ENCODE measurements around the gene PARD3.
A peak's percentile ranks its signal among the peaks of the same experiment; 100 is the strongest.

PARD3 gene

DNA sequence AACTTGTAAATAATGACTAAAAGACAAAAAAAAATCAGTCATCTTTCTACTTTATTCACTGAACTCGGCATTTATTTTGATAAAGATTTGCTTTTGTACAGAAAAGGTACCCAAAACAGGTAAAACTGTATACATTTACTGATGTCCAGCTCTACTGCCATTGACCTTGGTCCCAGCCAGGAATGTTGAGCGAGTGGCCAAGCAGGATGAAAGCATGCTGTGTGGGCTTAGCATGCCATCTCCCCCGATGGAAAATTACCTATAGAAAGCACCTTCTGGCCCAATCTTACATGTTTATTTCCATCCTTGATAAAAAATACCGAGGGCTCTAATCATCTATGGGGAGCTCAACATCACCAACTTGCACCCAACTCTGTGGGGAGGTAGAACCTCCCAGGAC is 6.8 kb downstream of the PARD3 start:
- Histone ChIP-seq H3K9ac (ENCODE audit: low read depth, low read length, poor library complexity, severe bottlenecking) (peak overlapping the region; percentile 29), H3K36me3 (ENCODE audit: insufficient read depth, low read length) (no peaks in the 10 kb centered on the region), H3K9me2 (replicated peaks; ENCODE audit: low read depth, low read length) (no peaks in the 10 kb centered on the region), H4K20me1 (ENCODE audit: insufficient read depth, low read length, poor library complexity, severe bottlenecking) (peaks cover 64% of the 10 kb centered on the region), H3K4me2 (ENCODE audit: low read depth, low read length, poor library complexity, severe bottlenecking) (peak overlapping the region; percentile 99), H3K4me1 (ENCODE audit: insufficient read depth, low read length, poor library complexity, severe bottlenecking) (peaks cover 62% of the 10 kb centered on the region), H3K27me3 (ENCODE audit: insufficient read depth, low read length, poor library complexity, severe bottlenecking) (no peaks in the 10 kb centered on the region), H3K9me3 (ENCODE audit: insufficient read depth, low read depth, low read length) (no peaks in the 10 kb centered on the region), H3K79me2 (ENCODE audit: insufficient read depth, low read length) (peaks cover 87% of the 10 kb centered on the region), H3K4me3 (ENCODE audit: low read length, poor library complexity, severe bottlenecking) (no peak overlapping the region), H2AFZ (ENCODE audit: low read length) (no peak overlapping the region), H3F3A (ENCODE audit: low read depth) (no peaks in the 10 kb centered on the region)
- TF ChIP-seq EZH2phosphoT487 (IDR thresholded peaks at IDR 0.05; ENCODE audit: borderline replicate concordance) (no peak), CTCF (conservative IDR thresholded peaks at IDR 0.05; ENCODE audit: low read length) (no peak)

GRCh38 chr10:34804306-34804705 is 10.8 kb downstream of the PARD3 start:
- H3K4me3 ChIP-seq (ENCODE audit: low read length, poor library complexity, severe bottlenecking) = no peak overlapping the region
- no peaks in the 10 kb centered on the region for H3K9me3 ChIP-seq (ENCODE audit: insufficient read depth, low read depth, low read length)
- H4K20me1 ChIP-seq (ENCODE audit: insufficient read depth, low read length, poor library complexity, severe bottlenecking) = peaks cover 37% of the 10 kb centered on the region
- H3K36me3 ChIP-seq (ENCODE audit: insufficient read depth, low read length) = peaks cover 3% of the 10 kb centered on the region; the same call in 1 of the 2 replicates
- no peak overlapping the region for H2AFZ ChIP-seq (ENCODE audit: low read length)
- no peaks in the 10 kb centered on the region for H3K27me3 ChIP-seq (ENCODE audit: insufficient read depth, low read length, poor library complexity, severe bottlenecking)
- no peak overlapping the region for H3K4me2 ChIP-seq (ENCODE audit: low read depth, low read length, poor library complexity, severe bottlenecking)
- H3K79me2 ChIP-seq (ENCODE audit: insufficient read depth, low read length) = peaks cover 82% of the 10 kb centered on the region
- no peaks in the 10 kb centered on the region for H3F3A ChIP-seq (ENCODE audit: low read depth)
- peaks cover 22% of the 10 kb centered on the region for H3K4me1 ChIP-seq (ENCODE audit: insufficient read depth, low read length, poor library complexity, severe bottlenecking)
- H3K9me2 ChIP-seq (replicated peaks; ENCODE audit: low read depth, low read length) = no peaks in the 10 kb centered on the region
- H3K9ac ChIP-seq (ENCODE audit: low read depth, low read length, poor library complexity, severe bottlenecking) = no peak overlapping the region
- TF ChIP-seq EZH2phosphoT487 (IDR thresholded peaks at IDR 0.05; ENCODE audit: borderline replicate concordance) (no peak), CTCF (conservative IDR thresholded peaks at IDR 0.05; ENCODE audit: low read length) (no peak)

DNA sequence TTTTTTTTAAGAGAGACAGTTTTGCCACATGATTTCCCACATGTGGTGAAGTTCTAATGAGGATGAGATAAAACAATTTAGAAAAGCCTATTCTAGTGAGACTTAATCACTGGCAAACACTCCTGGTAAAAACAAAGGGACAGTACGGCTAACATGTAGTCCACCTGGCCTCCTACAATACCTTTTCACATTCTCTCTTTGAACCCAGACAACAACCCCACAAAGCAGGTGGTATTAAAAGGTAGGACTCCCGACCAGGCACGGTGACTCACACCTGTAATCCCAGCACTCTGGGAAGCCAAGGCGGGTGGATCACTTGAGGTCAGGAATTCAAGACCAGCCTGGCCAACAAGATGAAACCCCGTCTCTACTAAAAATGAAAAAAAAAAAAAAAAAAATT is 12.4 kb downstream of the PARD3 start:
- peaks cover 80% of the 10 kb centered on the region for H3K79me2 ChIP-seq (ENCODE audit: insufficient read depth, low read length)
- no peaks in the 10 kb centered on the region for H3K9me3 ChIP-seq (ENCODE audit: insufficient read depth, low read depth, low read length)
- no peak overlapping the region for H3K4me2 ChIP-seq (ENCODE audit: low read depth, low read length, poor library complexity, severe bottlenecking)
- H3K9me2 ChIP-seq (replicated peaks; ENCODE audit: low read depth, low read length) = no peaks in the 10 kb centered on the region
- TF ChIP-seq CTCF (conservative IDR thresholded peaks at IDR 0.05; ENCODE audit: low read length) (no peak), EZH2phosphoT487 (IDR thresholded peaks at IDR 0.05; ENCODE audit: borderline replicate concordance) (no peak)
- no peak overlapping the region for H3K4me3 ChIP-seq (ENCODE audit: low read length, poor library complexity, severe bottlenecking)
- no peak overlapping the region for H2AFZ ChIP-seq (ENCODE audit: low read length)
- peaks cover 9% of the 10 kb centered on the region for H3K4me1 ChIP-seq (ENCODE audit: insufficient read depth, low read length, poor library complexity, severe bottlenecking)
- peaks cover 31% of the 10 kb centered on the region for H4K20me1 ChIP-seq (ENCODE audit: insufficient read depth, low read length, poor library complexity, severe bottlenecking)
- H3F3A ChIP-seq (ENCODE audit: low read depth) = no peaks in the 10 kb centered on the region
- no peaks in the 10 kb centered on the region for H3K27me3 ChIP-seq (ENCODE audit: insufficient read depth, low read length, poor library complexity, severe bottlenecking)
- H3K36me3 ChIP-seq (ENCODE audit: insufficient read depth, low read length) = peaks cover 6% of the 10 kb centered on the region; the same call in 1 of the 2 replicates
- H3K9ac ChIP-seq (ENCODE audit: low read depth, low read length, poor library complexity, severe bottlenecking) = no peak overlapping the region

Data from Loucy (cell line).